ENCODE data around the gene GPR39. TPM values are rescaled to one million over a fixed set of nuclear protein-coding genes. Genes with fewer than 3 reads are reported as not detected.

Gene GPR39
- polyA plus RNA-seq, 3 donors from 2014 or later: not detected

DNA sequence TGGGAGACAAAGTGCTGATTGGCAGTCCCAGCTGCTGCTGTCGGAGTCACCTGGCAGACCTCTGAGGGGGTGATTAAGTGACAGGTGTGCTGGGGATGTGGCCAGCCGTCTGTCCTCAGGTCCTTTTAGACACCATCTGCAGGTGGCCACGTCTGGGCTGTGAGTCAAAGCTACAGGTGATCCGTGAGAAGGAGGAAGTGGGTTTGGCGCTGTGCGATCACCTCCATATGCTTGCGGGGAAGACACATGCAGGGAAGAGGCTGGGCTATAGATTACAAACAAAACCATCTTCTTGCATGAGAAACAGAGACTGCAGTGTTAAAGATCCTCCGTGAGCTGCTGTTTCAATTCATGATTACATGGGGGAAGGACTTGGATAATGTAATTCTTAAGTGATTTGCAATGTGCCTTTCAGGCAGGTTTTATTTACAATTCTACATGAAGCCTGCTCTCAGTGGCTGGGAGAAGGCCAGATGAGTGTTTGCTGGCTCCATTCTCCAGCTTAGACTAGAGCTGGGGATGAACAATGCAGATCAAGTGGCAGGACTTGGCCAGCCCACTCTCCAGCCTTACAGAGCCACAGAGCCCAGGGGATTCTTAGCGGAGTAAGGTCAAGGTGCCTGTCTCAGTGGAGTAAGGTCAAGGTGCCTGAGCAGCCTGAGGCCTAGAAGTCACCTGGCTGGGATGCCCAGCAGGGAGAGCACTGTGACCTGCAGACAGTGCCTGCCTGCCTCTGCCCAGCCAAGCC, 165.6 kb downstream of the GPR39 start:
- Mint-ChIP-seq H3K36me3 (peaks cover 0 to 4% (median 0%) of the 10 kb centered on the region in 3 donors), H3K4me1 (no peaks in the 10 kb centered on the region), H3K4me3 (no peak overlapping the region)

GRCh38 chr2:132583666-132584360, 167.2 kb downstream of the GPR39 start:
- H3K4me3 Mint-ChIP-seq: no peak overlapping the region
- no peak overlapping the region for H3K27ac Mint-ChIP-seq
- H3K4me1 Mint-ChIP-seq: no peaks in the 10 kb centered on the region
- peaks cover 0 to 16% (median 1%) of the 10 kb centered on the region in 6 donors for H3K9me3 Mint-ChIP-seq
- H3K36me3 Mint-ChIP-seq: peaks cover 0 to 4% (median 0%) of the 10 kb centered on the region in 3 donors
- peaks cover 0 to 3% (median 2%) of the 10 kb centered on the region in 3 donors for H3K27me3 Mint-ChIP-seq (ENCODE audit: low read depth in 3 of 3)
- no peak for DNase-seq

More for the DNA sequence above, 165.6 kb downstream of the GPR39 start:
- peaks cover 0 to 3% (median 2%) of the 10 kb centered on the region in 3 donors for H3K27me3 Mint-ChIP-seq (ENCODE audit: low read depth in 3 of 3)
- peaks cover 0 to 15% (median 2%) of the 10 kb centered on the region in 6 donors for H3K9me3 Mint-ChIP-seq
- H3K27ac Mint-ChIP-seq: no peak overlapping the region
- DNase-seq: no peak

GRCh38 chr2:132584976-132585817, 168.6 kb downstream of the GPR39 start:
- no peak overlapping the region for H3K27ac Mint-ChIP-seq
- H3K36me3 Mint-ChIP-seq: no peaks in the 10 kb centered on the region
- peaks cover 0 to 19% (median 3%) of the 10 kb centered on the region in 6 donors for H3K9me3 Mint-ChIP-seq
- DNase-seq: no peak
- peaks cover 0 to 3% (median 2%) of the 10 kb centered on the region in 3 donors for H3K27me3 Mint-ChIP-seq (ENCODE audit: low read depth in 3 of 3)
- H3K4me1 Mint-ChIP-seq: no peaks in the 10 kb centered on the region
- no peak overlapping the region for H3K4me3 Mint-ChIP-seq

DNA sequence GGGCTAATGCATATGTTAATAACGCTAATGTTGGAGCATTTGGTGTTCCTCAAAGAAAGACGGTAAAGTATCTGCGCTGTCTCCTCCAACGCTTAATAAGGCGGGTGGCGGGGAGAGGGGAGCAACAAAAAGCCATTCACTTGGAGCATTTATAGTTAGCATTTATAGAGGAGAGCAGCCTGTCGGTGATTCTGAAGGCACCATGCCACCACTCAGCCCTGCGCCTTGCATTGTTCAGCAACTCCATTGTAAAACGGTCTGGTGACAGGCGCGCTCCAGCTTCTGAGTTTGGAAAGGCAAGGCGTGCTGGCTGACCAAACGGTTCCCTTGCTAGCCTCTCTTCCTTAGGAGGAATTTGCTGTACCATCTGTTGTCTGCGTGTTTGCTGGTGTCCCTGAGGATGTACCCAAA, 169.5 kb downstream of the GPR39 start:
- no peaks in the 10 kb centered on the region for H3K4me1 Mint-ChIP-seq
- peaks cover 0 to 3% (median 2%) of the 10 kb centered on the region in 3 donors for H3K27me3 Mint-ChIP-seq (ENCODE audit: low read depth in 3 of 3)
- peaks cover 0 to 23% (median 5%) of the 10 kb centered on the region in 6 donors for H3K9me3 Mint-ChIP-seq
- H3K36me3 Mint-ChIP-seq: no peaks in the 10 kb centered on the region
- no peak overlapping the region for H3K27ac Mint-ChIP-seq
- H3K4me3 Mint-ChIP-seq: no peak overlapping the region
- no peak for DNase-seq

DNA sequence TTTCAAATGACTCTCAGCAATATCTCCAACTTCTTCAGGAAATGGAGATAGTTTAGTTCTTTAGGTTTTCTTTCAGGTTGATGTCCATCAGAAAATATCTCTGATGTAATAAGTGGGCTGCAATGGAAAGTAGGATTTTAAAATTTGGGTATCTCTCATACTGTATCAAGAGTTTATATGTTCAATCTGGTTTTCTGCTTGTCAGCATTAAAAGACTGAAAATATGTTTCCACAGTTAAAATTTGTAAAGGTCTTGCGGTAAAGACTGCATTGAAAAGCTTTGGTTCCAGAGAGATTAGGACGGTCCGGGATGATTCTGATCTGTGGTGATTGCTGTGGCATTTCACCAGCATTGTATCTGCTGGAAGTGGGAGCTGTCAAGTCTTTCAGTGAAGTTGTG, 170.2 kb downstream of the GPR39 start:
- Mint-ChIP-seq H3K27ac (no peak overlapping the region), H3K36me3 (no peaks in the 10 kb centered on the region), H3K9me3 (peaks cover 0 to 25% (median 7%) of the 10 kb centered on the region in 6 donors), H3K27me3 (ENCODE audit: low read depth in 3 of 3) (peaks cover 0 to 2% (median 2%) of the 10 kb centered on the region in 3 donors), H3K4me1 (no peaks in the 10 kb centered on the region), H3K4me3 (no peak overlapping the region)
- no peak for DNase-seq

GRCh38 chr2:132588576-132588975, 172.0 kb downstream of the GPR39 start:
- peaks cover 4 to 35% (median 11%) of the 10 kb centered on the region in 6 donors for H3K9me3 Mint-ChIP-seq
- H3K27ac Mint-ChIP-seq: no peak overlapping the region
- H3K4me1 Mint-ChIP-seq: no peaks in the 10 kb centered on the region
- H3K36me3 Mint-ChIP-seq: no peaks in the 10 kb centered on the region
- H3K27me3 Mint-ChIP-seq (ENCODE audit: low read depth in 3 of 3): peaks cover 0 to 2% (median 2%) of the 10 kb centered on the region in 3 donors
- no peak for DNase-seq
- no peak overlapping the region for H3K4me3 Mint-ChIP-seq

- H3K4me3 Mint-ChIP-seq: no peak overlapping the region
- no peak overlapping the region for H3K27ac Mint-ChIP-seq
- H3K36me3 Mint-ChIP-seq: no peaks in the 10 kb centered on the region
- H3K4me1 Mint-ChIP-seq: no peaks in the 10 kb centered on the region
- peaks cover 4 to 34% (median 10%) of the 10 kb centered on the region in 6 donors for H3K9me3 Mint-ChIP-seq
- peaks cover 0 to 2% (median 2%) of the 10 kb centered on the region in 3 donors for H3K27me3 Mint-ChIP-seq (ENCODE audit: low read depth in 3 of 3)
- DNase-seq: no peak
Observed at GRCh38 chr2:132589111-132589830, 172.7 kb downstream of the GPR39 start.

DNA sequence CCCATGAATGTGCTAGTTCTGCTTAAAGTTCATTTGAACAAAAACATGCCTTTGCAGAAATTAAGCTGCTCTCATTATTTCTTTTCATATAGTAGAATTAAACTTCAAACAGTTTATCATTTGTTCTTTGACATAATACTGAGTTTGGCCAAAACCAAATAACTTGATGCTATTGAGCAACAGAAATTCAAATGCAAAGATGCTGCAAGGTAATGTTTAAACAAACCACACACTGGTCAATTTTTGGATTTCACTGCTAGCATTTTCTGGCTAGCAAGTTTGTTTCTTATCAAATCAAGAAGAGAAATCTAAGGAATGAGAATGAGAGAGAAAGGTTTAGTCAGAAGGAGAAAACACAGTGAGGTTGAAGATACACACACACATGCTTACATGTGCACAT, 173.4 kb downstream of the GPR39 start:
- H3K4me3 Mint-ChIP-seq: no peak overlapping the region
- no peak overlapping the region for H3K27ac Mint-ChIP-seq

DNA sequence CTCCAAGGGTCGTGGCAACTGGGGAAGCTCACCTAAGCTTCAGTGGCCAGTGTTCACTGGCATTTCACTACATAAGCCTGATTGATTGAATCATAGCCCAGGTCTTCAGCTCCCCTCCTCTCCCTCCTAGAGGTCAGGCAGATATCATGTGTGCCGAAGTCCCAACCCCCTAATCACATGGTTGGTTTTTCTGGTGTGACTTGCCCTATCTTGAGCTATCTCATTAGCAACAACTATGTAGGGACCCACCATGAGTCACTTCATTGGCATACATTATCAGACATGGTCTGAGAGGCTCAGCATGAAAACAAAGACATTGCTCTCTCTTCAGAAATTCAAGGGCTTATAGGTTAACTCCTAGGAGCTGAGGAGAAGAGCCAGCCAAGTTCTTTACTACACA, 176.6 kb downstream of the GPR39 start:
- Mint-ChIP-seq H3K27ac (no peak overlapping the region), H3K36me3 (peaks cover 0 to 4% (median 0%) of the 10 kb centered on the region in 3 donors)

More for the DNA sequence above, 173.4 kb downstream of the GPR39 start:
- Mint-ChIP-seq H3K27me3 (ENCODE audit: low read depth in 3 of 3) (peaks cover 0 to 2% (median 0%) of the 10 kb centered on the region in 3 donors), H3K4me1 (no peaks in the 10 kb centered on the region), H3K36me3 (no peaks in the 10 kb centered on the region), H3K9me3 (peaks cover 4 to 33% (median 8%) of the 10 kb centered on the region in 6 donors)
- DNase-seq: no peak

GRCh38 chr2:132595186-132595585, 178.6 kb downstream of the GPR39 start:
- Mint-ChIP-seq H3K4me1 (no peaks in the 10 kb centered on the region), H3K9me3 (peaks cover 9 to 38% (median 17%) of the 10 kb centered on the region in 6 donors), H3K36me3 (peaks cover 0 to 4% (median 0%) of the 10 kb centered on the region in 3 donors), H3K27me3 (ENCODE audit: low read depth in 3 of 3) (no peaks in the 10 kb centered on the region), H3K4me3 (no peak overlapping the region), H3K27ac (no peak overlapping the region)
- no peak for DNase-seq

More for the DNA sequence above, 176.6 kb downstream of the GPR39 start:
- Mint-ChIP-seq H3K27me3 (ENCODE audit: low read depth in 3 of 3) (no peaks in the 10 kb centered on the region), H3K9me3 (peaks cover 6 to 37% (median 13%) of the 10 kb centered on the region in 6 donors), H3K4me3 (no peak overlapping the region), H3K4me1 (no peaks in the 10 kb centered on the region)
- DNase-seq: no peak

- no peak for DNase-seq
- no peak overlapping the region for H3K27ac Mint-ChIP-seq
- H3K36me3 Mint-ChIP-seq: peaks cover 0 to 4% (median 0%) of the 10 kb centered on the region in 3 donors
- no peaks in the 10 kb centered on the region for H3K27me3 Mint-ChIP-seq (ENCODE audit: low read depth in 3 of 3)
- peaks cover 5 to 34% (median 16%) of the 10 kb centered on the region in 6 donors for H3K9me3 Mint-ChIP-seq
- no peaks in the 10 kb centered on the region for H3K4me1 Mint-ChIP-seq
- no peak overlapping the region for H3K4me3 Mint-ChIP-seq
Observed at GRCh38 chr2:132595693-132596092, 179.1 kb downstream of the GPR39 start.

GRCh38 chr2:132597166-132597565, 180.6 kb downstream of the GPR39 start:
- Mint-ChIP-seq H3K9me3 (peaks cover 7 to 29% (median 13%) of the 10 kb centered on the region in 6 donors), H3K4me3 (no peak overlapping the region), H3K27me3 (ENCODE audit: low read depth in 3 of 3) (peaks cover 0 to 3% (median 0%) of the 10 kb centered on the region in 3 donors)

DNA sequence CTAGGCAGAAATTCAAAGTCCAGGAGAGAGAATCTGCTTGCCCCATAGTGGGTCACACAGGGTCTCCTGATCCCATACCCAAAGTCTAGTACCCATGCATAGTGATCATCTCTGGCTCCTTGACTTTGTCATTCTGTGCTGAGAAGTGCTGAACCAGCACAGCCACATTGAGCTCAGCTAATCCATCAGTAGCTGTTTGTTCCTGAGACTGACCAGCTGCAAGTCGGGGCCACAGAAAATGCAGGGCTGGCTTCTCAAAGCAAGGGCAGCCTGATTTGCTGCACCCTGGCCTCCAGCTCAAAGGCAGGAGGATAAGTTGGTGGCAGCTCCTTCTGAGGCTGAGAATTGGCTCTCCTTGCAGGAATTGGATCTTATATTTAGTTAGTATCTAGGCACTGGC, 181.2 kb downstream of the GPR39 start:
- Mint-ChIP-seq H3K4me1 (no peaks in the 10 kb centered on the region), H3K27me3 (ENCODE audit: low read depth in 3 of 3) (peaks cover 0 to 3% (median 0%) of the 10 kb centered on the region in 3 donors), H3K36me3 (peaks cover 0 to 4% (median 0%) of the 10 kb centered on the region in 3 donors), H3K27ac (no peak overlapping the region), H3K9me3 (peaks cover 6 to 27% (median 13%) of the 10 kb centered on the region in 6 donors), H3K4me3 (no peak overlapping the region)
- DNase-seq: no peak

More at GRCh38 chr2:132597166-132597565, 180.6 kb downstream of the GPR39 start:
- Mint-ChIP-seq H3K27ac (no peak overlapping the region), H3K4me1 (no peaks in the 10 kb centered on the region), H3K36me3 (peaks cover 0 to 4% (median 0%) of the 10 kb centered on the region in 3 donors)
- DNase-seq: no peak

Measured in immature natural killer cell (primary cell).